GM21423 (cell line): ENCODE data around the gene MAML2.

Experiments
- ATAC-seq: cut with Tn5 transposase; IDR thresholded peaks from one replicate; pipeline ENCODE4 v1.9.1; 2021; ENCODE audit warnings: mild to moderate bottlenecking, moderate library complexity; ENCODE audit not compliant: unreplicated experiment

The MAML2 gene

GRCh38 chr11:96339706-96340554 is 3.1 kb downstream of the MAML2 start:
- ATAC-seq, result no peak

- ATAC-seq, result peak; percentile 41
Observed at GRCh38 chr11:96338910-96339705, 3.9 kb downstream of the MAML2 start.

GRCh38 chr11:96337541-96338431 is 5.2 kb downstream of the MAML2 start:
- ATAC-seq, result peak; percentile 27

- no peak for ATAC-seq
Observed at GRCh38 chr11:96335388-96335787, 7.6 kb downstream of the MAML2 start.

GRCh38 chr11:96334219-96334618 is 8.8 kb downstream of the MAML2 start:
- ATAC-seq, result no peak

- no peak for ATAC-seq
Observed at GRCh38 chr11:96333191-96333719, 9.7 kb downstream of the MAML2 start.

GRCh38 chr11:96332126-96332771 is 10.7 kb downstream of the MAML2 start:
- no peak for ATAC-seq

GRCh38 chr11:96331699-96332116 is 11.3 kb downstream of the MAML2 start:
- no peak for ATAC-seq

- no peak for ATAC-seq
Observed at GRCh38 chr11:96330511-96330859, 12.5 kb downstream of the MAML2 start.

- no peak for ATAC-seq
Observed at GRCh38 chr11:96329855-96330510, 13.0 kb downstream of the MAML2 start.

- no peak for ATAC-seq
Observed at GRCh38 chr11:96329419-96329818, 13.6 kb downstream of the MAML2 start.

- ATAC-seq, result no peak
Observed at GRCh38 chr11:96328395-96329010, 14.5 kb downstream of the MAML2 start.

GRCh38 chr11:96326959-96327358 is 16.0 kb downstream of the MAML2 start:
- ATAC-seq, result no peak

GRCh38 chr11:96324912-96325311 is 18.1 kb downstream of the MAML2 start:
- ATAC-seq, result no peak

GRCh38 chr11:96323642-96323985 is 19.4 kb downstream of the MAML2 start:
- ATAC-seq, result no peak

GRCh38 chr11:96322775-96323641 is 20.0 kb downstream of the MAML2 start:
- ATAC-seq, result no peak

- ATAC-seq, result no peak
Observed at GRCh38 chr11:96321091-96321490, 21.9 kb downstream of the MAML2 start.

GRCh38 chr11:96319898-96320656 is 22.9 kb downstream of the MAML2 start:
- no peak for ATAC-seq
